ENCODE results near the gene HAPLN1. TPM values are rescaled to one million over a fixed set of nuclear protein-coding genes. Genes with fewer than 3 reads are reported as not detected.
A peak's percentile ranks its signal among the peaks of the same experiment; 100 is the strongest.

HAPLN1 gene
- total RNA-seq, 4 donors from 2014 or later, result 0.31 to 1.8 (median 0.86) TPM

- H3K36me3 ChIP-seq, result no peaks in the 10 kb centered on the region
- no peak overlapping the region for H3K27ac ChIP-seq
- no peak for ATAC-seq
- peaks cover 0 to 1% (median 0%) of the 10 kb centered on the region in 3 donors for H3K9me3 ChIP-seq
- no peak overlapping the region for H3K4me3 ChIP-seq
- 45 to 54% methylated on average over 2 of the region's 2 CpGs for WGBS, 2 donors (ENCODE audit: low coverage in 1 of 2)
- H3K4me1 ChIP-seq, result no peaks in the 10 kb centered on the region
- peaks cover 4% of the 10 kb centered on the region for H3K27me3 ChIP-seq
- peak; percentile 51 to 69 (median 62) for TF ChIP-seq CTCF (IDR thresholded peaks at IDR 0.05)
- no peak for TF ChIP-seq EP300 (IDR thresholded peaks at IDR 0.05)
Observed at GRCh38 chr5:83711982-83712601, 8.6 kb downstream of the HAPLN1 start.

- no peak overlapping the region for H3K4me3 ChIP-seq
- H3K4me1 ChIP-seq, result no peaks in the 10 kb centered on the region
- TF ChIP-seq CTCF (IDR thresholded peaks at IDR 0.05), result no peak
- no peak for TF ChIP-seq EP300 (IDR thresholded peaks at IDR 0.05)
- no peak for TF ChIP-seq POLR2AphosphoS5 (IDR thresholded peaks at IDR 0.05)
- no peak for TF ChIP-seq POLR2A (IDR thresholded peaks at IDR 0.05)
- H3K36me3 ChIP-seq, result no peaks in the 10 kb centered on the region
- 60 to 65% methylated on average over 3 to 4 of the region's 4 CpGs for WGBS, 2 donors (ENCODE audit: low coverage in 1 of 2)
- ATAC-seq, result no peak
- H3K27ac ChIP-seq, result no peak overlapping the region
- H3K27me3 ChIP-seq, result no peaks in the 10 kb centered on the region
- H3K9me3 ChIP-seq, result peaks cover 0 to 19% (median 0%) of the 10 kb centered on the region in 3 donors
Observed at GRCh38 chr5:83709973-83710372, 10.7 kb downstream of the HAPLN1 start.

GRCh38 chr5:83708170-83708569 lies 12.5 kb downstream of the HAPLN1 start:
- Histone ChIP-seq H3K27me3 (no peaks in the 10 kb centered on the region), H3K9me3 (peaks cover 0 to 31% (median 0%) of the 10 kb centered on the region in 3 donors), H3K27ac (no peak overlapping the region), H3K4me3 (no peak overlapping the region), H3K4me1 (no peaks in the 10 kb centered on the region), H3K36me3 (no peaks in the 10 kb centered on the region)
- ATAC-seq, result no peak
- TF ChIP-seq EP300 (IDR thresholded peaks at IDR 0.05), result no peak
- TF ChIP-seq CTCF (IDR thresholded peaks at IDR 0.05), result no peak
- TF ChIP-seq POLR2AphosphoS5 (IDR thresholded peaks at IDR 0.05), result no peak
- no peak for TF ChIP-seq POLR2A (IDR thresholded peaks at IDR 0.05)
- WGBS, 2 donors (ENCODE audit: low coverage in 1 of 2), result 100% methylated on average over 1 of the region's 1 CpG; no CpG with 5 or more reads in 1 of the 2 donors

GRCh38 chr5:83703059-83703458 lies 17.6 kb downstream of the HAPLN1 start:
- Histone ChIP-seq H3K27me3 (no peaks in the 10 kb centered on the region), H3K27ac (no peak overlapping the region), H3K4me3 (no peak overlapping the region), H3K9me3 (peaks cover 0 to 31% (median 0%) of the 10 kb centered on the region in 3 donors), H3K36me3 (no peaks in the 10 kb centered on the region), H3K4me1 (no peaks in the 10 kb centered on the region)
- WGBS, 2 donors (ENCODE audit: low coverage in 1 of 2), result 67 to 75% methylated on average over 1 to 2 of the region's 2 CpGs
- TF ChIP-seq POLR2AphosphoS5 (IDR thresholded peaks at IDR 0.05) (no peak), CTCF (IDR thresholded peaks at IDR 0.05) (no peak), POLR2A (IDR thresholded peaks at IDR 0.05) (no peak), EP300 (IDR thresholded peaks at IDR 0.05) (no peak)
- no peak for ATAC-seq

- Histone ChIP-seq H3K4me3 (no peak overlapping the region), H3K27ac (no peak overlapping the region), H3K9me3 (peaks cover 0 to 27% (median 0%) of the 10 kb centered on the region in 3 donors), H3K4me1 (no peaks in the 10 kb centered on the region), H3K27me3 (no peaks in the 10 kb centered on the region), H3K36me3 (no peaks in the 10 kb centered on the region)
- no peak for TF ChIP-seq CTCF (IDR thresholded peaks at IDR 0.05)
- TF ChIP-seq EP300 (IDR thresholded peaks at IDR 0.05), result no peak
- TF ChIP-seq POLR2A (IDR thresholded peaks at IDR 0.05), result no peak
- no peak for TF ChIP-seq POLR2AphosphoS5 (IDR thresholded peaks at IDR 0.05)
- WGBS, 2 donors (ENCODE audit: low coverage in 1 of 2), result 60 to 97% methylated on average over 2 to 5 of the region's 6 CpGs
- no peak for ATAC-seq
Observed at GRCh38 chr5:83701886-83702285, 18.8 kb downstream of the HAPLN1 start.
